Thyroid gland (tissue), 4 donors: Measurements from ENCODE around the gene BTBD9. TPM values are rescaled to one million over a fixed set of nuclear protein-coding genes. Genes with fewer than 3 reads are reported as not detected.

Source experiments
- DNase-seq, 2 donors: peaks; one replicate each; pipeline ENCODE4 v3.0.0-alpha.2; 2019
- H3K27ac ChIP-seq, 3 donors: fragments of 200-600 bp; sonication (generic); 1 replicate in 2 of 3; 2 replicates in 1 of 3; pipeline ENCODE4 v1.5.1; 2016 to 2019; ENCODE audit warnings: mild to moderate bottlenecking in 1 of 3, moderate library complexity in 1 of 3
- H3K27me3 ChIP-seq: fragments of 200-600 bp; sonication (generic); one replicate; pipeline ENCODE4 v1.5.1; 2019
- H3K36me3 ChIP-seq, 2 donors: fragments of 200-600 bp; sonication (generic); one replicate each; pipeline ENCODE4 v1.5.1; 2016 to 2019
- H3K4me1 ChIP-seq, 2 donors: fragments of 200-600 bp; sonication (generic); one replicate each; pipeline ENCODE4 v1.5.1; 2017 to 2019
- H3K4me3 ChIP-seq, 3 donors: fragments of 200-600 bp; sonication (generic); replicated peaks in 1 of 3; 1 replicate in 2 of 3; 2 replicates in 1 of 3; pipeline ENCODE4 v1.5.1; 2016; ENCODE audit warnings: mild to moderate bottlenecking in 1 of 3
- H3K9me3 ChIP-seq: fragments of 200-600 bp; sonication (generic); one replicate; pipeline ENCODE4 v1.5.1; 2017
- POLR2A ChIP-seq, 2 donors: fragments of 450-650 bp; IDR thresholded peaks; one replicate each; pipeline ENCODE4 v1.6.1; 2017; ENCODE audit warnings: antibody characterized with exemption in 2 of 2, mild to moderate bottlenecking in 2 of 2, moderate library complexity in 1 of 2
- WGBS, 2 donors: methylation state at CpG; one replicate each; pipeline ENCODE4 v1.1.5; 2017; 5-methylcytosine and 5-hydroxymethylcytosine counted together
- intact Hi-C: fragments of 100-400 bp; cut with DNase I; formaldehyde crosslinking; loops from one replicate; pipeline ENCODE4 v1.15.1; 2023
- total RNA-seq, 4 donors: library from RNA; depleted of rRNA; stranded (reverse); fragments of >200 nt; gene quantifications; one replicate each; pipeline ENCODE4 v1.2.3, GENCODE V29; 2016
- TF ChIP-seq, protein P1 (sequence below), 6 experiments: fragments of 200-600 bp in 3 of 6; fragments of 450-650 bp in 3 of 6; sonication (generic) in 3 of 6; IDR thresholded peaks; one replicate each; pipeline ENCODE4 v1.5.1; 2016 to 2019; ENCODE audit warnings: antibody characterized with exemption in 6 of 6, mild to moderate bottlenecking in 2 of 6, inconsistent platforms in 1 of 6, moderate library complexity in 1 of 6

Gene BTBD9
- total RNA-seq, 4 donors from 2014 or later = 17.3 to 32.0 (median 27.4) TPM

DNA sequence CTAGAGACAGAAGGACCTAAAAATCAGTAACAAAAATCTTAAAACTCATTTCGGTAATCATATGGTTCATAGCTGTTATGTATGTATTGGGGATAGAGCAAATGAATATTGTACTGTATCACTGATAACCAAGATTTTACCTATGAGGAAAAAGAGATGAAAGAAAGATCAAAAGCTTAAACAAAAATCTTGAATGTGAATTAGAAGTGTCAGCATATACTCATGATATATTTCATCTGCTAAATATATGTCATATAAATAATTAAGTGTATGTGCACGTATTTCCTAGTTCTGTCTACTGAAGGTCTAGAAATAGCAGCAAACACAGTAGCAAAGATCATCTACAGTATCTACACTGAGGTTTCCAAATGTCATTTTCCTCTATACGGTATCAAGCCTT, 299.8 kb downstream of the BTBD9 start:
- no peaks in the 10 kb centered on the region for H3K27me3 ChIP-seq
- H3K4me1 ChIP-seq = no peaks in the 10 kb centered on the region
- no peak overlapping the region for H3K4me3 ChIP-seq
- TF ChIP-seq, protein P1, sequence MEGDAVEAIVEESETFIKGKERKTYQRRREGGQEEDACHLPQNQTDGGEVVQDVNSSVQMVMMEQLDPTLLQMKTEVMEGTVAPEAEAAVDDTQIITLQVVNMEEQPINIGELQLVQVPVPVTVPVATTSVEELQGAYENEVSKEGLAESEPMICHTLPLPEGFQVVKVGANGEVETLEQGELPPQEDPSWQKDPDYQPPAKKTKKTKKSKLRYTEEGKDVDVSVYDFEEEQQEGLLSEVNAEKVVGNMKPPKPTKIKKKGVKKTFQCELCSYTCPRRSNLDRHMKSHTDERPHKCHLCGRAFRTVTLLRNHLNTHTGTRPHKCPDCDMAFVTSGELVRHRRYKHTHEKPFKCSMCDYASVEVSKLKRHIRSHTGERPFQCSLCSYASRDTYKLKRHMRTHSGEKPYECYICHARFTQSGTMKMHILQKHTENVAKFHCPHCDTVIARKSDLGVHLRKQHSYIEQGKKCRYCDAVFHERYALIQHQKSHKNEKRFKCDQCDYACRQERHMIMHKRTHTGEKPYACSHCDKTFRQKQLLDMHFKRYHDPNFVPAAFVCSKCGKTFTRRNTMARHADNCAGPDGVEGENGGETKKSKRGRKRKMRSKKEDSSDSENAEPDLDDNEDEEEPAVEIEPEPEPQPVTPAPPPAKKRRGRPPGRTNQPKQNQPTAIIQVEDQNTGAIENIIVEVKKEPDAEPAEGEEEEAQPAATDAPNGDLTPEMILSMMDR (IDR thresholded peaks at IDR 0.05) = no peak
- TF ChIP-seq POLR2A (IDR thresholded peaks at IDR 0.05) = no peak
- H3K36me3 ChIP-seq = no peaks in the 10 kb centered on the region
- H3K9me3 ChIP-seq = no peaks in the 10 kb centered on the region
- DNase-seq = no peak
- WGBS, 2 donors = 91 to 94% methylated on average over 3 of the region's 3 CpGs
- no peak overlapping the region for H3K27ac ChIP-seq
- intact Hi-C loops = no loop called here

GRCh38 chr6:38337819-38338465, 301.8 kb downstream of the BTBD9 start:
- intact Hi-C loops = no loop called here
- no peak for DNase-seq
- no peak overlapping the region for H3K4me3 ChIP-seq
- no peak overlapping the region for H3K27ac ChIP-seq
- H3K9me3 ChIP-seq = no peaks in the 10 kb centered on the region
- TF ChIP-seq, protein P1 (IDR thresholded peaks at IDR 0.05) = no peak
- no peak for TF ChIP-seq POLR2A (IDR thresholded peaks at IDR 0.05)
- H3K4me1 ChIP-seq = no peaks in the 10 kb centered on the region
- 95 to 96% methylated on average over 5 of the region's 5 CpGs for WGBS, 2 donors
- no peaks in the 10 kb centered on the region for H3K27me3 ChIP-seq
- H3K36me3 ChIP-seq = no peaks in the 10 kb centered on the region

GRCh38 chr6:38336922-38337321, 302.8 kb downstream of the BTBD9 start:
- H3K27me3 ChIP-seq = no peaks in the 10 kb centered on the region
- TF ChIP-seq, protein P1 (IDR thresholded peaks at IDR 0.05) = no peak
- WGBS, 2 donors = 86 to 90% methylated on average over 1 of the region's 1 CpG
- no peaks in the 10 kb centered on the region for H3K9me3 ChIP-seq
- no peaks in the 10 kb centered on the region for H3K4me1 ChIP-seq
- H3K27ac ChIP-seq = no peak overlapping the region
- H3K36me3 ChIP-seq = no peaks in the 10 kb centered on the region
- no peak overlapping the region for H3K4me3 ChIP-seq
- intact Hi-C loops = no loop called here
- no peak for DNase-seq

DNA sequence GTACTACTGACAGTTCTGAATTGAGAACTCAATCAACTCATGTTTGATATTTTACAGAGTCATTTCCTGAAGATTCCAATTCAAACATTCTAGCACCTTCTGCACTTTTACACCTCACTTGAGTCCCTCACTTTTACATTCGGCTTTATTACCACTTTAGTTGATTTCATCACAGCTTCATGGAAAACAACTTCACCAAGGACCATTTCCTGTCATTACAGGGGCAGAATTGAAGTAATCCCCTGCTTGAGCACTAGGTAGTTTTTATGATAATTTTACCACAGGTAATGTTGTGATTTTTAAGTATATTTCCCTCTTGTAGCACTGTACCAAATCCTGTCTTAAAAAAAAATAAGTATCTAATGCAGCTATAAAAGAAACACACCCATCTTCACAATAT, 312.9 kb downstream of the BTBD9 start:
- intact Hi-C loops = no loop called here
- H3K4me3 ChIP-seq = no peak overlapping the region
- no peaks in the 10 kb centered on the region for H3K4me1 ChIP-seq
- H3K27me3 ChIP-seq = no peaks in the 10 kb centered on the region
- no peaks in the 10 kb centered on the region for H3K9me3 ChIP-seq
- TF ChIP-seq POLR2A (IDR thresholded peaks at IDR 0.05) = no peak
- TF ChIP-seq, protein P1 (IDR thresholded peaks at IDR 0.05) = no peak
- no peak overlapping the region for H3K27ac ChIP-seq
- no peaks in the 10 kb centered on the region for H3K36me3 ChIP-seq
- DNase-seq = no peak
- 58 to 77% methylated on average over 1 of the region's 1 CpG for WGBS, 2 donors

DNA sequence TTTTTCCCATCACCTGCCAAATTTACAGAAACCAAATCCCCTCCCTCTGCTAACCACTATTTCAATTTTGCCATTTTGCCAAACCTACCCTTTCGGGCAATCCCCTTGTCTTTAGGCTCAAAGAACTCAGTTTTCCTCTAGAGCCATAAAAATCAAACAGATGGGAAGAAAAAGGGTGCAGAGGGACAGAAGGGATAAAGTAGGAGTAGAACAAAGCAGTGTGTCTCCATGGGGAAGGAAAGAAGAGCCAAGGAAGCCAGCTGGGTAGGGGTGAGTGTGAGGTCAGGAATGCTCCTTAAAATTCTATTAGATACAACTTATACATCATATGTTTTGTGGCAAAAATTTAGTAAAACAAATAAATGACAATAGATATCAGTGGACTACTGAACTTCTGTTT, 316.5 kb downstream of the BTBD9 start:
- H3K4me3 ChIP-seq = no peak overlapping the region
- peaks cover 0 to 4% of the 10 kb centered on the region in 2 donors for H3K4me1 ChIP-seq
- WGBS, 2 donors = 98 to 100% methylated on average over 1 of the region's 1 CpG
- no peaks in the 10 kb centered on the region for H3K9me3 ChIP-seq
- no peak for DNase-seq
- no peaks in the 10 kb centered on the region for H3K27me3 ChIP-seq
- H3K36me3 ChIP-seq = no peaks in the 10 kb centered on the region
- intact Hi-C loops = no loop called here
- TF ChIP-seq, protein P1 (IDR thresholded peaks at IDR 0.05) = no peak
- no peak for TF ChIP-seq POLR2A (IDR thresholded peaks at IDR 0.05)
- H3K27ac ChIP-seq = no peak overlapping the region
